Measurements from ENCODE around the gene PROSER3. TPM values are rescaled to one million over a fixed set of nuclear protein-coding genes. Genes with fewer than 3 reads are reported as not detected.

The PROSER3 gene
- total and polyA plus RNA-seq, 2 experiments from 2014 or later, result 2.7 to 12.6 TPM

DNA sequence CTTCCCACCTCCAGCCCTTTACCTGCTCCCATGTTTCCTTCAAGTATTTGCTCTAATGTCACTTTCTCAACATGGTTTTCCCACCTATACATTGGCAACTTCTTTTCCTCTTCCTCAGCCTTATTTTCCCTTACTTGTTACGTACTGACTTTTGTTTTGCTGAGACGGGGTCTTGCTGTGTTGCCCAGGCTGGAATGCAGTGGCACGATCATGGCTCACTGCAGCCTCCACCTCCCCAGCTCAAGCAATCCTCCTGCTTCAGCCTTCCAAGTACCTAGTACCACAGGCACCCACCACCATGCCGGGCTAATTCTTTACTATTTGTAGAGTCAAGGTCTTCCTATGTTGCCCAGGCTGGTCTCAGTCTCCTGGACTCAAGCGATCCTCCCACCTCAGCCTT lies 49.7 kb downstream of the PROSER3 start:
- no peaks in the 10 kb centered on the region for H3K36me3 ChIP-seq (ENCODE audit: low read depth)

DNA sequence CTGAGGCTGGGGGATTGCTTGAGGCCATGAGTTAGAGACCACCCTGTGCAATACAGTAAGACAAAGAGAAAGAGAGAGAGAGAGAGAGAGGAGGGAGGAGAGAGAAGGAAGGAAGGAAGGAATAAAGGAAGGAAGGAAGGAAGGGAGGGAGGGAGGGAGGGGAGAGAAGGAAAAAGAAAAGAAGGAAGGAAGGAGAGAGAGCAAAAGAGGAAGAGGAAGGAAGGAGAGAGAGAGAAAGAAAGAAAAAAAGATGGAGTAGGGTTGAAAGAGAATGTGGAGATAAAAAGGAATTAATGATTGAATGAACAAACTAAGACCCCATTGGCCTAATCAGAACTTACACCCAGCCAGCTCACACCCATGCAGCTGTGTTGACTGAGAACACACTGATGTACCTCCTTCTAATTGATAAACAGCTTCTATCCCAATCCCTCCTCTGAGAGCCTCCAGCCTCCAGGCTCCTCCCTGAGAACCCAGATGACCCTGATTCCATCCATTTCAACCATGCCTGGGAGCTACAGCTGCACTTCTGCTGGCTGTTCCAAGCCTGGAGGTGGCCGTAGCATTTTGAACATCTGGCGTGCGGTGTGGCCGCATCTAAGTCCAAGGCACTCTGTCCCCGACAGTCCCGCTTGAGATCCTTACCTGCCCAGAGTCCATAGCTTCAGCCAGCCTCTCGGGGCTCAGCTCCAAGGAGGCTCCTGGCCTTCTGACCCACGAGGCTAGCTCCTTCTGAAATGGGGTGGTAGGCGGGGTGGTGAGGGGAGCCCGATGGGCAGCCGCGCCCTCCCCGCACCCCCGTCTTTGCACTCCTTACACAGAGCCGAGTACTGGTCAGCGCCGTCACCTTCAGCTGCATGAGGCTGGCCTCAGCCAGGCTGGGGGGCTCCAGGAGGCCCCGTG lies 53.6 kb downstream of the PROSER3 start:
- 50 to 54% methylated on average over 17 to 18 of the region's 18 CpGs for WGBS, 2 experiments (ENCODE audit: low coverage in 1 of 2, low lambda C conversion rate in 2 of 2, missing lambda C conversion rate in 2 of 2)
- DNase-seq, result no peak

More for the DNA sequence above, 49.7 kb downstream of the PROSER3 start:
- H3K4me3 ChIP-seq, result no peak overlapping the region
- no peak for DNase-seq
- in situ Hi-C loops (cut with MboI), result no loop called here
- no peak overlapping the region for H2AFZ ChIP-seq
- no peaks in the 10 kb centered on the region for H3K79me2 ChIP-seq (ENCODE audit: insufficient read depth)
- H4K20me1 ChIP-seq (ENCODE audit: insufficient read depth), result no peaks in the 10 kb centered on the region
- H3K27me3 ChIP-seq (replicated peaks; ENCODE audit: insufficient read depth), result peaks cover 10% of the 10 kb centered on the region
- H3K9me2 ChIP-seq (ENCODE audit: insufficient read depth), result no peaks in the 10 kb centered on the region
- no peaks in the 10 kb centered on the region for H3F3A ChIP-seq (ENCODE audit: insufficient read depth)
- H3K27ac ChIP-seq, result no peak overlapping the region
- no peaks in the 10 kb centered on the region for H3K9me3 ChIP-seq (ENCODE audit: low read depth)
- no peak overlapping the region for H3K9ac ChIP-seq
- 57 to 61% methylated on average over 5 of the region's 5 CpGs for WGBS, 2 experiments (ENCODE audit: low coverage in 1 of 2, low lambda C conversion rate in 2 of 2, missing lambda C conversion rate in 2 of 2)
- no peak for TF ChIP-seq EZH2phosphoT487 (IDR thresholded peaks at IDR 0.05; ENCODE audit: insufficient read depth, low read depth)
- no peak for TF ChIP-seq EZH2 (IDR thresholded peaks at IDR 0.05; ENCODE audit: insufficient read depth, poor library complexity, severe bottlenecking)
- H3K4me2 ChIP-seq (ENCODE audit: unreplicated experiment), result no peak overlapping the region
- H3K4me1 ChIP-seq (ENCODE audit: insufficient read depth), result no peaks in the 10 kb centered on the region

DNA sequence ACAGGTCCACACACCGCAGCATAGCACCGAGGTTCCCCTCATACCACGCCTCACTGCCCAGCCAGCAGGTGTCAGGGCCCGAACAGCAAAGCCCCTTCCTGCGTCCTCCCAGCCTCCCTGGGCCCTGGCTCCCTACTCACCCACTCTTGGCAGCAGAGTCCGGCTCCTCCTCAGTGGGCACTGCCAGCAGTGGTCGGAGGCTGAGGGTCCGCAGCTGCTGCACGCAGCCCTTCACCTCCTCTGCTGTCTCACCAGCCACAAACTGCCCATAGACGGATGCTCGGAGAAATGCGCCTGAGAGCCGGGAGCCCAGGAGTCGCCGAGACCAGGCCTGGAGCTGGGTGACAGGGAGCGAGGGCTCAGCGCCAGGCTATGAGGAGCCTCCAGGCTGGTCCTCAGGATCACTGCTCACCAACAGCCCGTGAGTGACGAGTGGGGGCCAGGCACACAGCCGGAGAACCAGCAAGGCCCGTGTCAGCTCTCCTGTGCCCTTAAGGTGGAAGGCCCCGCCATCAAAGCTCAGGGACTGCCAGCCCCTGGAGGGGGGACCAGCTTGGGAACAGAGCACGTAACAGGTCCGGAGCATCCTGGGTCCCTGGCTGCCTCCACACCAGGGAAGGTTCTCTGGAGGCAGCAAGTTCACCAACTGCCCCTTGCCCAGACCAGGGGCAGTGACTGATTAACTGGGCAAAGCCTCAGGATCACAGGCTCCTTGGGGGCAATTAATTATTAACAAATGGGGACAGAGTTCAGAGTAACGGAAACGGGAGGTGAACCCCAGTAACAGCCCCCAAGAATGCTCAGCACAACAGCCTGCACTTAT lies 54.5 kb downstream of the PROSER3 start, which contains the start of gene PRODH2:
Gene PRODH2 (minus strand): TSS at position 626 of the 823 bp plus-strand sequence. CDS start 40 bp downstream, at position 586.
- in situ Hi-C loops (cut with MboI), result no loop called here
- 49 to 54% methylated on average over 22 to 25 of the region's 26 CpGs for WGBS, 2 experiments (ENCODE audit: low coverage in 1 of 2, low lambda C conversion rate in 2 of 2, missing lambda C conversion rate in 2 of 2)
- no peak for TF ChIP-seq EZH2phosphoT487 (IDR thresholded peaks at IDR 0.05; ENCODE audit: insufficient read depth, low read depth)
- no peak for TF ChIP-seq EZH2 (IDR thresholded peaks at IDR 0.05; ENCODE audit: insufficient read depth, poor library complexity, severe bottlenecking)

More for the DNA sequence above, 53.6 kb downstream of the PROSER3 start:
- Histone ChIP-seq H3K9me2 (ENCODE audit: insufficient read depth) (no peaks in the 10 kb centered on the region), H3K9me3 (ENCODE audit: low read depth) (no peaks in the 10 kb centered on the region), H3K79me2 (ENCODE audit: insufficient read depth) (no peaks in the 10 kb centered on the region), H3K4me2 (ENCODE audit: unreplicated experiment) (no peak overlapping the region), H3K27me3 (replicated peaks; ENCODE audit: insufficient read depth) (peaks cover 12% of the 10 kb centered on the region; the same call in 1 of the 2 replicates), H2AFZ (no peak overlapping the region), H3K4me1 (ENCODE audit: insufficient read depth) (no peaks in the 10 kb centered on the region), H3K27ac (no peak overlapping the region), H3K9ac (no peak overlapping the region), H3K4me3 (no peak overlapping the region), H3K36me3 (ENCODE audit: low read depth) (no peaks in the 10 kb centered on the region), H3F3A (ENCODE audit: insufficient read depth) (no peaks in the 10 kb centered on the region), H4K20me1 (ENCODE audit: insufficient read depth) (no peaks in the 10 kb centered on the region)
- in situ Hi-C loops (cut with MboI), result no loop called here
- no peak for TF ChIP-seq EZH2phosphoT487 (IDR thresholded peaks at IDR 0.05; ENCODE audit: insufficient read depth, low read depth)
- no peak for TF ChIP-seq EZH2 (IDR thresholded peaks at IDR 0.05; ENCODE audit: insufficient read depth, poor library complexity, severe bottlenecking)

More for the DNA sequence above, 54.5 kb downstream of the PROSER3 start, which contains the start of gene PRODH2:
- H3K9me3 ChIP-seq (ENCODE audit: low read depth), result no peaks in the 10 kb centered on the region
- H3K4me1 ChIP-seq (ENCODE audit: insufficient read depth), result no peaks in the 10 kb centered on the region
- H3F3A ChIP-seq (ENCODE audit: insufficient read depth), result no peaks in the 10 kb centered on the region
- H3K27me3 ChIP-seq (replicated peaks; ENCODE audit: insufficient read depth), result peaks cover 12% of the 10 kb centered on the region; the same call in 1 of the 2 replicates
- H3K9ac ChIP-seq, result no peak within 1 kb of the TSS
- no peaks in the 10 kb centered on the region for H3K9me2 ChIP-seq (ENCODE audit: insufficient read depth)
- no peak for DNase-seq
- H3K79me2 ChIP-seq (ENCODE audit: insufficient read depth), result no peaks in the 10 kb centered on the region
- H3K36me3 ChIP-seq (ENCODE audit: low read depth), result no peaks in the 10 kb centered on the region
- no peak within 1 kb of the TSS for H3K4me2 ChIP-seq (ENCODE audit: unreplicated experiment)
- no peak within 1 kb of the TSS for H2AFZ ChIP-seq
- no peaks in the 10 kb centered on the region for H4K20me1 ChIP-seq (ENCODE audit: insufficient read depth)
- H3K4me3 ChIP-seq, result no peak within 1 kb of the TSS
- no peak within 1 kb of the TSS for H3K27ac ChIP-seq
